ENCODE results near the gene IDUA. TPM values are rescaled to one million over a fixed set of nuclear protein-coding genes. Genes with fewer than 3 reads are reported as not detected.

IDUA gene
- total and polyA plus RNA-seq, 2 of the 4 experiments (the other 2 are of a cell fraction) = 0.72 to 12.5 TPM

- dilution Hi-C loops (cut with HindIII; ENCODE audit: low sequenced_read_pairs, unreplicated experiment) = no loop called here
- in situ Hi-C loops (cut with MboI; ENCODE audit: low sequenced_read_pairs) = no loop called here
- Histone ChIP-seq H2AK9ac (replicated peaks; ENCODE audit: low read depth, low read length, poor library complexity) (peak overlapping the region; percentile 97), H2BK120ac (ENCODE audit: low read depth, low read length) (peak overlapping the region; percentile 87), H3K9me1 (ENCODE audit: insufficient read depth, low read length) (peaks cover 17% of the 10 kb centered on the region), H3K4ac (ENCODE audit: low read depth, low read length) (peak overlapping the region; percentile 52; the same call in 1 of the 2 replicates), H3K18ac (ENCODE audit: low read depth, low read length) (peak overlapping the region; percentile 61; the same call in 1 of the 2 replicates), H3K4me1 (ENCODE audit: control insufficient read depth, insufficient read depth, low read length) (peaks cover 28% of the 10 kb centered on the region), H3K56ac (ENCODE audit: extremely low read depth, insufficient read depth, low read length) (no peak overlapping the region), H4K91ac (ENCODE audit: insufficient read depth, low read depth, low read length) (peak overlapping the region; percentile 78), H3K14ac (replicated peaks; ENCODE audit: low read depth, low read length) (peak overlapping the region; percentile 70; the same call in 1 of the 2 replicates), H3K36me3 (ENCODE audit: control insufficient read depth, insufficient read depth, low read length) (no peaks in the 10 kb centered on the region), H2BK15ac (ENCODE audit: low read depth, low read length) (no peak overlapping the region), H4K20me1 (ENCODE audit: insufficient read depth, low read length) (peaks cover 5% of the 10 kb centered on the region), H4K8ac (ENCODE audit: low read depth in 2 of 2, low read length in 2 of 2) (peak overlapping the region; percentile 40 to 45; a peak in 1 of 4 replicates), H4K5ac (ENCODE audit: low read depth, low read length) (peak overlapping the region; percentile 64), H3K23ac (ENCODE audit: low read depth, low read length) (no peak overlapping the region), H3K79me1 (ENCODE audit: low read depth in 1 of 2, low read length in 2 of 2) (no peaks in the 10 kb centered on the region; a peak in 1 of 4 replicates), H3K9ac (ENCODE audit: low read depth, low read length) (peak overlapping the region; percentile 45; the same call in 1 of the 2 replicates), H2AK5ac (ENCODE audit: low read depth, low read length) (peak overlapping the region; percentile 17; the same call in 1 of the 2 replicates), H2BK5ac (ENCODE audit: low read depth, low read length, poor library complexity, severe bottlenecking) (peak overlapping the region; percentile 53), H3K4me2 (ENCODE audit: low read depth, low read length) (peak overlapping the region; percentile 74), H3K4me3 (ENCODE audit: insufficient read depth, low read depth, low read length) (peak overlapping the region; percentile 12; the same call in 1 of the 2 replicates), H3K27ac (ENCODE audit: insufficient read depth, low read length) (peak overlapping the region; percentile 48; the same call in 1 of the 2 replicates), H2BK20ac (ENCODE audit: low read depth, low read length) (peak overlapping the region; percentile 52; the same call in 1 of the 2 replicates), H3K27me3 (ENCODE audit: control insufficient read depth, insufficient read depth, low read length) (peaks cover 8% of the 10 kb centered on the region; the same call in 1 of the 2 replicates), H2AFZ (replicated peaks; ENCODE audit: low read length, poor library complexity) (peak overlapping the region; percentile 91), H3K9me3 (ENCODE audit: control insufficient read depth, insufficient read depth, low read length) (0 out of 2 replicates have a peak, but pooled peaks cover 2% of the 10 kb centered on the region)
- no TSS peak for BruUV-seq (replicated peaks)
- POLR2A ChIA-PET (ENCODE audit: unreplicated experiment) = no interaction called here
- WGBS, 2 experiments (ENCODE audit: extremely low coverage in 2 of 2, insufficient read length in 1 of 2) = 61% methylated on average over 15 of the region's 41 CpGs; no CpG with 5 or more reads in 1 of the 2 experiments
- CTCF ChIA-PET = interaction anchor here (1.5 kb wide), 1 partner anchor 14 kb away, joined by 3 read pairs; no protein-coding TSS in a partner anchor
- TF ChIP-seq NFE2L2 (IDR thresholded peaks at IDR 0.05; ENCODE audit: low read depth, low read length) (no peak), CEBPB (IDR thresholded peaks at IDR 0.05; ENCODE audit: low read depth, low read length) (no peak), CHD1 (IDR thresholded peaks at IDR 0.05; ENCODE audit: low read depth, low read length) (no peak), BHLHE40 (IDR thresholded peaks at IDR 0.05; ENCODE audit: low read depth, low read length) (no peak), ELK1 (IDR thresholded peaks at IDR 0.05; ENCODE audit: borderline replicate concordance, low read depth, low read length) (no peak), FOS (IDR thresholded peaks at IDR 0.05; ENCODE audit: low read depth, low read length) (no peak), RAD21 (IDR thresholded peaks at IDR 0.05; ENCODE audit: low read length) (no peak), MAZ (IDR thresholded peaks at IDR 0.05; ENCODE audit: borderline replicate concordance, low read depth, low read length) (no peak)
- DNase-seq (no peak), ATAC-seq (ENCODE audit: low read depth) (no peak)
- intact Hi-C loops (cut with micrococcal nuclease) = no loop called here
Observed at GRCh38 chr4:1047106-1047975, 60.5 kb downstream of the IDUA start.
